Loucy (cell line): ENCODE data around the gene MECR.

Source experiments
- CTCF ChIP-seq: fragments of 200-600 bp; sonication (generic); conservative IDR thresholded peaks from 2 replicates; pipeline ENCODE4 v1.5.1; 2014; ENCODE audit warnings: mild to moderate bottlenecking, antibody characterized with exemption, low read length
- EZH2phosphoT487 ChIP-seq: fragments of 200-600 bp; IDR thresholded peaks from 2 replicates; pipeline ENCODE4 v1.6.1; 2018; ENCODE audit warnings: antibody characterized with exemption, mild to moderate bottlenecking, moderate library complexity, borderline replicate concordance

DNA sequence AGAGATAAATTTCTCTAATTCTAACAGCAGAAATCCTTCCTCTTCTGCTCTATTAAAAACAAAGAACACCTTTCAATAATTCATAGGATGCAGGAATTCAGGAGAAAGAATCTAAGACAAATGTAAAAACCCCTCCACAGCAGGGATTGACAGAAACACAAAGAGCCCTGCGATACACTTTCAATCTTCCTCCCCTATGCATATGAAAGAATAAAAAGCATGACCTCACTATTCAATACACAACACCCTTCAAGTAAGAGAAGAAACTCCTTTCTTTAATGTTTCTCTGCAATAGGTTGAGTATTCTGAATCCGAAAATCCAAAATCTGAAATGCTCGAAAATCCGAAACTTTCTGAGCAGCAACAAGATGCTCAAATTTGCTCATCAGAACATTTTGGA lies 66.1 kb downstream of the MECR start:
- no peak for TF ChIP-seq CTCF
- no peak for TF ChIP-seq EZH2phosphoT487
